OCI-LY3 (cell line): ENCODE results near the gene ABHD13.

Experiments used
- H2AFZ ChIP-seq: fragments of 200-600, 300-600 bp; shearing (Covaris generic); 2 replicates; pipeline ENCODE4 v1.6.0; 2014; ENCODE audit warnings: antibody characterized with exemption, low read depth, low read length
- H3K27ac ChIP-seq: fragments of 200-600, 300-600 bp; sonication (generic); 2 replicates; pipeline ENCODE4 v1.5.1; 2014; ENCODE audit warnings: mild to moderate bottlenecking, low read length, moderate library complexity, mixed read lengths
- H3K27me3 ChIP-seq: fragments of 200-600, 300-600 bp; sonication (generic); 2 replicates; pipeline ENCODE4 v1.6.1; 2014; ENCODE audit warnings: low read depth, low read length, mixed read lengths
- H3K36me3 ChIP-seq: fragments of 200-600, 300-600 bp; sonication (generic); replicated peaks from 2 replicates; pipeline ENCODE3; 2014; ENCODE audit warnings: low read depth, low read length, mixed read lengths
- H3K4me1 ChIP-seq: fragments of 300-600, 200-600 bp; sonication (generic); 2 replicates; pipeline ENCODE4 v1.6.1; 2014; ENCODE audit warnings: low read length, mixed read lengths
- H3K4me2 ChIP-seq: fragments of 200-600, 300-600 bp; sonication (generic); 2 replicates; pipeline ENCODE4 v1.6.1; 2014; ENCODE audit warnings: low read length, mixed read lengths
- H3K4me3 ChIP-seq: fragments of 300-600, 200-600 bp; sonication (generic); 2 replicates; pipeline ENCODE4 v1.5.1; 2014; ENCODE audit warnings: antibody characterized with exemption, mild to moderate bottlenecking, low read length, moderate library complexity
- H3K79me2 ChIP-seq: fragments of 300-600, 200-600 bp; shearing (Covaris generic); 2 replicates; pipeline ENCODE4 v1.6.1; 2014; ENCODE audit warnings: mild to moderate bottlenecking, low read length, mixed read lengths
- H3K9ac ChIP-seq: fragments of 300-600, 200-600 bp; shearing (Covaris generic); 2 replicates; pipeline ENCODE4 v1.6.0; 2014; ENCODE audit warnings: mild to moderate bottlenecking, low read length, moderate library complexity
- H3K9me3 ChIP-seq: fragments of 200-600, 300-600 bp; shearing (Covaris generic); 2 replicates; pipeline ENCODE4 v1.6.1; 2014; ENCODE audit warnings: low read length, mixed read lengths; ENCODE audit not compliant: insufficient read depth
- H4K20me1 ChIP-seq: fragments of 200-600, 300-600 bp; sonication (generic); 2 replicates; pipeline ENCODE4 v1.6.1; 2016; ENCODE audit warnings: low read length, mixed read lengths; ENCODE audit not compliant: insufficient read depth
- CTCF ChIP-seq: fragments of 200-600, 300-600 bp; sonication (generic); IDR thresholded peaks from 2 replicates; pipeline ENCODE4 v1.5.1; 2014; ENCODE audit warnings: antibody characterized with exemption, low read length, low read depth
- EZH2phosphoT487 ChIP-seq: fragments of 200-600 bp; shearing (Covaris generic); IDR thresholded peaks from 2 replicates; pipeline ENCODE4 v1.6.1; 2018; ENCODE audit warnings: antibody characterized with exemption, mixed run types, low read depth

ABHD13 gene

DNA sequence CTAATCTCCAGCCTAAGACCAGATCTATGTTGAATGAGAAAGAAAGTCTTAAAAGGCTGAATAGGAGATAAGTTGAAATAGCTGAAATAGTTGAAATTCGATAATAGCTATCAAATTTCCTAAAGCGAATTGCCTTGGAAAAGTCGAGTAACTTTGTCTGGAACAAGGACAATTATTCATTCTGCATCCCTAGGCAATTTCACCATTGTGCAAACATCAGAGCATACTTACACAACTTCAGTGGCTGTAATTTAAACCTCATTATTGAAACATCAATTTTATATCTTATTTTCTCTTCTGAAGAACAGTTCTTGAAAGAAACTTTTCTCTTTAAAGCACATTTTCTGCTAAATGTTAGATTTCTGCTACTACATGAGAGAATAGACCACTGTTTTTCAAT is 64.9 kb downstream of the ABHD13 start:
- no peaks in the 10 kb centered on the region for H4K20me1 ChIP-seq
- no peak for TF ChIP-seq EZH2phosphoT487
- no peak for TF ChIP-seq CTCF
- no peak overlapping the region for H2AFZ ChIP-seq
- H3K9me3 ChIP-seq, result no peaks in the 10 kb centered on the region
- H3K4me3 ChIP-seq, result no peak overlapping the region
- no peak overlapping the region for H3K9ac ChIP-seq
- no peaks in the 10 kb centered on the region for H3K27me3 ChIP-seq
- peaks cover 6% of the 10 kb centered on the region for H3K4me1 ChIP-seq
- no peak overlapping the region for H3K27ac ChIP-seq
- H3K4me2 ChIP-seq, result no peak overlapping the region
- H3K36me3 ChIP-seq, result no peaks in the 10 kb centered on the region
- no peaks in the 10 kb centered on the region for H3K79me2 ChIP-seq
